ENCODE data around the gene ISG20L2. TPM values are rescaled to one million over a fixed set of nuclear protein-coding genes. Genes with fewer than 3 reads are reported as not detected.

Gene ISG20L2
- polyA plus RNA-seq, 2 of the 4 experiments (the other 2 are of a cell fraction), result 29.6 to 42.5 TPM

- Histone ChIP-seq H3K27ac (peak overlapping the region in 1 of 2 experiments; percentile 86; a peak in 1 of 6 replicates), H3K9me3 (no peaks in the 10 kb centered on the region), H3K4me1 (peaks cover 68% of the 10 kb centered on the region), H3K4me3 (no peak overlapping the region), H3K4me2 (peak overlapping the region; percentile 99; the same call in 2 of the 3 replicates)
- POLR2A ChIA-PET, result interaction anchor here (0.7 to 1.6 kb wide), 3 partner anchors 18 to 45 kb away, joined by 3 to 5 read pairs (median 5); partner anchors contain the start of genes ISG20L2 and METTL25B
- ATAC-seq (peak in 1 of 2 experiments; percentile 4; a peak in 1 of 6 replicates), FAIRE-seq (no peak), DNase-seq (ENCODE audit: low read depth in 1 of 2, low spot score in 1 of 2) (no peak)
- CTCF ChIA-PET, result interaction anchor here (0.6 to 52.1 kb wide), 18 partner anchors 10 to 790 kb away, joined by 3 to 2258 read pairs (median 4); partner anchors contain the start of genes CRABP2, INSRR, ISG20L2 and METTL25B
- TF ChIP-seq FOSB (CRISPR knock-in tag; IDR thresholded peaks at IDR 0.05) (no peak), POLR2A (IDR thresholded peaks at IDR 0.05; ENCODE audit: low read length) (no peak), ELK1 (IDR thresholded peaks at IDR 0.05; ENCODE audit: low read depth, low read length) (no peak), CTCF (IDR thresholded peaks at IDR 0.05) (no peak), TP53 (CRISPR knock-in tag; IDR thresholded peaks at IDR 0.05) (no peak), KDM1A (IDR thresholded peaks at IDR 0.05; ENCODE audit: low read depth) (no peak), JUN (IDR thresholded peaks at IDR 0.05) (no peak), FOXS1 (CRISPR knock-in tag; IDR thresholded peaks at IDR 0.05) (no peak), ATOH8 (CRISPR knock-in tag; IDR thresholded peaks at IDR 0.05; ENCODE audit: low read depth) (no peak), MAZ (IDR thresholded peaks at IDR 0.05; ENCODE audit: borderline replicate concordance, low read depth, low read length) (no peak), BHLHE40 (IDR thresholded peaks at IDR 0.05; ENCODE audit: low read depth, low read length) (no peak), CHD4 (IDR thresholded peaks at IDR 0.05; ENCODE audit: borderline replicate concordance) (no peak)
- 75% methylated on average over 28 of the region's 29 CpGs for WGBS (ENCODE audit: missing lambda C conversion rate)
These were observed 21.7 kb downstream of the ISG20L2 start for GRCh38 chr1:156706657-156707416.

GRCh38 chr1:156705918-156706656 is 22.5 kb downstream of the ISG20L2 start:
- TF ChIP-seq TP53 (CRISPR knock-in tag; IDR thresholded peaks at IDR 0.05) (no peak), RAD21 (conservative IDR thresholded peaks at IDR 0.05 in 1 of 2, IDR thresholded peaks at IDR 0.05 in 1 of 2) (peak; percentile 67 to 80), HOXB5 (CRISPR knock-in tag; IDR thresholded peaks at IDR 0.05) (no peak), MAZ (IDR thresholded peaks at IDR 0.05; ENCODE audit: borderline replicate concordance, low read depth, low read length) (no peak), CTCF (IDR thresholded peaks at IDR 0.05) (peak; percentile 88), FOSL2 (IDR thresholded peaks at IDR 0.05) (no peak), FOSL2 (CRISPR knock-in tag; IDR thresholded peaks at IDR 0.05) (no peak), FOXS1 (CRISPR knock-in tag; IDR thresholded peaks at IDR 0.05) (no peak), JUN (IDR thresholded peaks at IDR 0.05) (no peak), SMC3 (IDR thresholded peaks at IDR 0.05) (peak; percentile 75), RCOR1 (IDR thresholded peaks at IDR 0.05; ENCODE audit: low read depth, low read length) (no peak), FOSB (CRISPR knock-in tag; IDR thresholded peaks at IDR 0.05) (no peak), POLR2A (IDR thresholded peaks at IDR 0.05; ENCODE audit: low read length) (no peak), KDM1A (IDR thresholded peaks at IDR 0.05; ENCODE audit: low read depth) (no peak), ELK1 (IDR thresholded peaks at IDR 0.05; ENCODE audit: low read depth, low read length) (no peak), ATOH8 (CRISPR knock-in tag; IDR thresholded peaks at IDR 0.05; ENCODE audit: low read depth) (no peak), BHLHE40 (IDR thresholded peaks at IDR 0.05; ENCODE audit: low read depth, low read length) (no peak)
- ChIA-PET POLR2A (interaction anchor here (0.7 to 1.6 kb wide), 4 partner anchors 10 to 45 kb away, joined by 3 to 5 read pairs (median 4); partner anchors contain the start of genes ISG20L2 and METTL25B), CTCF (interaction anchor here (0.6 to 52.1 kb wide), 26 partner anchors 10 to 221 kb away, joined by 3 to 2258 read pairs (median 4); partner anchors contain the start of genes CRABP2, INSRR, ISG20L2 and METTL25B)
- Histone ChIP-seq H3K4me2 (peak overlapping the region; percentile 99), H3K9me3 (no peaks in the 10 kb centered on the region), H3K4me3 (peak overlapping the region; percentile 45), H3K27ac (peak overlapping the region; percentile 65 to 86; a peak in 5 of 6 replicates), H3K4me1 (peaks cover 61% of the 10 kb centered on the region)
- peak; percentile 53 to 62 for DNase-seq (ENCODE audit: low read depth in 1 of 2, low spot score in 1 of 2)
- no peak for FAIRE-seq
- 45% methylated on average over 28 of the region's 45 CpGs for WGBS (ENCODE audit: missing lambda C conversion rate)
- ATAC-seq, result peak; percentile 28 to 66; a peak in 4 of 6 replicates

All from A549 (cell line).